Liver (tissue), 3 donors: ENCODE data around the gene CTNNA2.

ENCODE experiments used
- CTCF ChIP-seq: fragments of 150-350 bp; IDR thresholded peaks from 2 replicates; pipeline ENCODE4 v1.5.1; 2017; ENCODE audit warnings: improper control_type of control experiment, low read depth, low read length; ENCODE audit not compliant: missing input control
- FOXA2 ChIP-seq: IDR thresholded peaks from 2 replicates; pipeline ENCODE4 v1.6.1; 2016; ENCODE audit warnings: antibody characterized with exemption
- GABPA ChIP-seq, 2 donors: IDR thresholded peaks in 1 of 2; conservative IDR thresholded peaks in 1 of 2; 2 replicates each; pipeline ENCODE4 v1.6.1; 2016; ENCODE audit warnings: antibody characterized with exemption in 2 of 2, mild to moderate bottlenecking in 1 of 2, moderate library complexity in 1 of 2
- JUND ChIP-seq, 2 donors: IDR thresholded peaks; 2 replicates each; pipeline ENCODE4 v1.6.1; 2016; ENCODE audit warnings: antibody characterized with exemption in 2 of 2
- RAD21 ChIP-seq, 2 donors: IDR thresholded peaks; 2 replicates each; pipeline ENCODE4 v1.6.1; 2016; ENCODE audit warnings: antibody characterized with exemption in 2 of 2, mild to moderate bottlenecking in 2 of 2
- REST ChIP-seq: IDR thresholded peaks from 2 replicates; pipeline ENCODE4 v1.6.1; 2016; ENCODE audit warnings: antibody characterized with exemption, mild to moderate bottlenecking
- RXRA ChIP-seq, 2 donors: IDR thresholded peaks; 2 replicates each; pipeline ENCODE4 v1.6.1; 2017 to 2018; ENCODE audit warnings: antibody characterized with exemption in 2 of 2, mild to moderate bottlenecking in 1 of 2
- SP1 ChIP-seq: IDR thresholded peaks from 2 replicates; pipeline ENCODE4 v1.6.1; 2018; ENCODE audit warnings: antibody characterized with exemption, mild to moderate bottlenecking
- TAF1 ChIP-seq: conservative IDR thresholded peaks from 2 replicates; pipeline ENCODE4 v1.6.1; 2016; ENCODE audit warnings: antibody characterized with exemption, mild to moderate bottlenecking
- YY1 ChIP-seq: IDR thresholded peaks from 2 replicates; pipeline ENCODE4 v1.6.1; 2016; ENCODE audit warnings: antibody characterized with exemption, mild to moderate bottlenecking
- ZBTB33 ChIP-seq: IDR thresholded peaks from 2 replicates; pipeline ENCODE4 v1.6.1; 2016; ENCODE audit warnings: antibody characterized with exemption
- TF ChIP-seq, protein P1 (sequence below): IDR thresholded peaks from 2 replicates; pipeline ENCODE4 v1.6.1; 2016; ENCODE audit warnings: antibody characterized with exemption
- donor health status: healthy.
- donor health status: healthy.

DNA sequence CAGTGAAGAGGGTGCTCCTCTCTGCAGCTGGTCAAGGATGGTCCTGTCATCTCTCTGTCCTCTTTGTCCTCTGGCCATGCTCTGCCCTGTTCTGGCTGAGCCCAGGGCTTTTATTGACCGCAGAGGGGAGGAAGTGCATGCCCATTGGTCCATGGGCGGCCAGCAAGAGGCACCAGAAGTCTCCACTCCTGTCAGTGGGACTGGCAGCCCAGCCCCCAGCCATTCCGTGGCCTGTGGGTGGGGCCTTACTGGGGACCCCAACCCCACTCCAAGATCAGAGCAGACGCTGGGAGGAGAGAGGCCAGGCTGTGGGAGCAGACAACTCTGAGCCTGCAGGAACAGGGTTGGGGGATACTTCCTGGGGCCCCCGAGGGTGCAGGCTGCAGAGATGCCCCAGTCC lies 156.9 kb downstream of the CTNNA2 start:
- TF ChIP-seq CTCF (no peak), YY1 (no peak), RXRA (IDR thresholded peaks at IDR 0.05) (no peak), TAF1 (no peak), REST (no peak), SP1 (no peak), GABPA (IDR thresholded peaks at IDR 0.05 in 1 of 2, conservative IDR thresholded peaks at IDR 0.05 in 1 of 2) (no peak), ZBTB33 (no peak), JUND (IDR thresholded peaks at IDR 0.05) (no peak), RAD21 (IDR thresholded peaks at IDR 0.05) (no peak), FOXA2 (no peak)
- TF ChIP-seq, protein P1, sequence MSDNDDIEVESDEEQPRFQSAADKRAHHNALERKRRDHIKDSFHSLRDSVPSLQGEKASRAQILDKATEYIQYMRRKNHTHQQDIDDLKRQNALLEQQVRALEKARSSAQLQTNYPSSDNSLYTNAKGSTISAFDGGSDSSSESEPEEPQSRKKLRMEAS = no peak
